H9 (cell line): Measurements from ENCODE around the gene DNAJC1. TPM values are rescaled to one million over a fixed set of nuclear protein-coding genes. Genes with fewer than 3 reads are reported as not detected.

Experiments
- DNase-seq: peaks from one replicate; pipeline ENCODE4 v3.0.0-alpha.2; 2017
- H2AFZ ChIP-seq: one replicate; pipeline ENCODE4 v1.6.1; 2013; ENCODE audit warnings: mild to moderate bottlenecking, low read length, control low read depth, moderate library complexity
- H2AK5ac ChIP-seq: 2 replicates; pipeline ENCODE4 v1.6.1; 2013; ENCODE audit warnings: low read length, control low read depth, mixed read lengths; ENCODE audit not compliant: insufficient read length
- H2BK120ac ChIP-seq: one replicate; pipeline ENCODE4 v1.6.1; 2013; ENCODE audit warnings: low read depth, mild to moderate bottlenecking, low read length, control low read depth, inconsistent platforms; ENCODE audit not compliant: poor library complexity, severe bottlenecking
- H2BK12ac ChIP-seq: 2 replicates; pipeline ENCODE4 v1.6.1; 2013; ENCODE audit warnings: low read length, control low read depth, mixed read lengths, low read depth; ENCODE audit not compliant: insufficient read length
- H2BK15ac ChIP-seq: 2 replicates; pipeline ENCODE4 v1.6.1; 2013; ENCODE audit warnings: low read depth, low read length, control low read depth
- H2BK20ac ChIP-seq: one replicate; pipeline ENCODE4 v1.6.1; 2013; ENCODE audit warnings: low read depth, mild to moderate bottlenecking, low read length, control low read depth, inconsistent platforms; ENCODE audit not compliant: poor library complexity, severe bottlenecking
- H2BK5ac ChIP-seq: 2 replicates; pipeline ENCODE4 v1.6.1; 2013; ENCODE audit warnings: low read length, control low read depth, mixed read lengths; ENCODE audit not compliant: insufficient read length
- H3K14ac ChIP-seq: 2 replicates; pipeline ENCODE4 v1.6.1; 2013; ENCODE audit warnings: low read length, control low read depth; ENCODE audit not compliant: insufficient read depth
- H3K18ac ChIP-seq: 2 replicates; pipeline ENCODE4 v1.6.1; 2013; ENCODE audit warnings: low read depth, mild to moderate bottlenecking, mixed read lengths, low read length, control low read depth; ENCODE audit not compliant: insufficient read length
- H3K23ac ChIP-seq: 2 replicates; pipeline ENCODE4 v1.6.1; 2013; ENCODE audit warnings: low read length, control low read depth, mixed read lengths, low read depth; ENCODE audit not compliant: insufficient read length
- H3K23me2 ChIP-seq: 2 replicates; pipeline ENCODE4 v1.6.1; 2013; ENCODE audit warnings: low read depth, mild to moderate bottlenecking, mixed read lengths, low read length, control low read depth; ENCODE audit not compliant: insufficient read length, poor library complexity, severe bottlenecking
- H3K27ac ChIP-seq: 2 replicates; pipeline ENCODE4 v1.5.1; 2013; ENCODE audit warnings: low read length, control low read depth, mixed read lengths, low read depth; ENCODE audit not compliant: insufficient read length
- H3K27me3 ChIP-seq: 2 replicates; pipeline ENCODE4 v1.6.1; 2013; ENCODE audit warnings: low read length, control low read depth, inconsistent platforms; ENCODE audit not compliant: insufficient read depth
- H3K4ac ChIP-seq: 2 replicates; pipeline ENCODE4 v1.6.1; 2013; ENCODE audit warnings: low read depth, mild to moderate bottlenecking, control low read depth, inconsistent platforms, low read length, moderate library complexity
- H3K4me1 ChIP-seq: 2 replicates; pipeline ENCODE4 v1.6.1; 2013; ENCODE audit warnings: low read length, control low read depth, inconsistent platforms; ENCODE audit not compliant: insufficient read depth
- H3K4me2 ChIP-seq: 2 replicates; pipeline ENCODE4 v1.6.1; 2013; ENCODE audit warnings: low read length, control low read depth, mixed read lengths; ENCODE audit not compliant: insufficient read length, insufficient read depth
- H3K56ac ChIP-seq: 2 replicates; pipeline ENCODE4 v1.6.1; 2013; ENCODE audit warnings: low read depth, mild to moderate bottlenecking, mixed read lengths, low read length, control low read depth; ENCODE audit not compliant: insufficient read length
- H3K79me1 ChIP-seq: 2 replicates; pipeline ENCODE4 v1.6.1; 2013; ENCODE audit warnings: low read depth, mild to moderate bottlenecking, moderate library complexity, low read length, control low read depth, inconsistent platforms; ENCODE audit not compliant: insufficient read depth, poor library complexity, severe bottlenecking
- H3K79me2 ChIP-seq: 2 replicates; pipeline ENCODE4 v1.6.1; 2013; ENCODE audit warnings: low read length, control low read depth, inconsistent platforms; ENCODE audit not compliant: insufficient read depth
- H3K9ac ChIP-seq: 2 replicates; pipeline ENCODE4 v1.6.1; 2013; ENCODE audit warnings: low read length, control low read depth, mixed read lengths; ENCODE audit not compliant: insufficient read length; ENCODE audit errors: extremely low read depth
- H3K9me3 ChIP-seq: one replicate; pipeline ENCODE4 v1.6.1; 2013; ENCODE audit warnings: low read depth, low read length, inconsistent platforms; ENCODE audit not compliant: control insufficient read depth
- H3T11ph ChIP-seq: one replicate; pipeline ENCODE4 v1.6.1; 2013; ENCODE audit warnings: mild to moderate bottlenecking, low read length, control low read depth, inconsistent platforms
- H4K20me1 ChIP-seq: one replicate; pipeline ENCODE4 v1.6.1; 2013; ENCODE audit not compliant: control insufficient read depth, insufficient read length, insufficient read depth
- H4K5ac ChIP-seq: 2 replicates; pipeline ENCODE4 v1.6.1; 2013; ENCODE audit warnings: low read depth, mild to moderate bottlenecking, mixed read lengths, low read length, control low read depth; ENCODE audit not compliant: insufficient read length
- H4K8ac ChIP-seq: replicated peaks from 2 replicates; pipeline ENCODE4 v1.6.1; 2013; ENCODE audit warnings: low read length, control low read depth, mixed read lengths, low read depth; ENCODE audit not compliant: insufficient read length
- H4K91ac ChIP-seq: 2 replicates; pipeline ENCODE4 v1.6.1; 2013; ENCODE audit warnings: low read depth, mild to moderate bottlenecking, moderate library complexity, mixed read lengths, low read length, control low read depth; ENCODE audit not compliant: insufficient read length
- H3K27ac Mint-ChIP-seq, 3 experiments: 2 replicates in 2 of 3; 3 replicates in 1 of 3; pipeline ENCODE4 v1.8.0; 2020 to 2021; ENCODE audit warnings: mixed read lengths in 3 of 3, mild to moderate bottlenecking in 1 of 3, moderate library complexity in 1 of 3
- H3K27me3 Mint-ChIP-seq: 2 replicates; pipeline ENCODE4 v1.8.0; 2021; ENCODE audit warnings: low read depth, mild to moderate bottlenecking, moderate library complexity, mixed read lengths
- H3K36me3 Mint-ChIP-seq, 3 experiments: 2 replicates in 2 of 3; 3 replicates in 1 of 3; pipeline ENCODE4 v1.8.0; 2020 to 2021; ENCODE audit warnings: low read depth in 3 of 3, mixed read lengths in 3 of 3; ENCODE audit not compliant: insufficient read depth in 1 of 3
- H3K4me1 Mint-ChIP-seq, 2 experiments: 2 replicates each; pipeline ENCODE4 v1.8.0; 2020; ENCODE audit warnings: mixed read lengths in 2 of 2
- H3K4me3 Mint-ChIP-seq, 2 experiments: 2 replicates in 1 of 2; 3 replicates in 1 of 2; pipeline ENCODE4 v1.8.0; 2020 to 2021; ENCODE audit warnings: mild to moderate bottlenecking in 2 of 2, mixed read lengths in 2 of 2, moderate library complexity in 1 of 2
- H3K9me3 Mint-ChIP-seq, 2 experiments: 2 replicates in 1 of 2; 3 replicates in 1 of 2; pipeline ENCODE4 v1.8.0; 2020; ENCODE audit warnings: mild to moderate bottlenecking in 2 of 2, mixed read lengths in 2 of 2, moderate library complexity in 1 of 2
- CTCF ChIP-seq: fragments of 200-600 bp; sonication (generic); conservative IDR thresholded peaks from 3 replicates; pipeline ENCODE4 v1.8.0; 2021; ENCODE audit warnings: antibody characterized with exemption, mild to moderate bottlenecking
- WGBS: extraction: QIAGEN DNeasy Blood & Tissue Kit; methylation state at CpG from one replicate; pipeline ENCODE4 v1.1.7; 2013; ENCODE audit warnings: missing lambda C conversion rate, low lambda C conversion rate, mixed read lengths; ENCODE audit not compliant: insufficient read length; ENCODE audit errors: extremely low coverage; 5-methylcytosine and 5-hydroxymethylcytosine counted together
- total RNA-seq: library from RNA; stranded (reverse); gene quantifications from 2 replicates; pipeline ENCODE4 v1.2.1, GENCODE V29; 2021

The DNAJC1 gene
- total RNA-seq, 1 experiment from 2014 or later, result 11.2 TPM

DNA sequence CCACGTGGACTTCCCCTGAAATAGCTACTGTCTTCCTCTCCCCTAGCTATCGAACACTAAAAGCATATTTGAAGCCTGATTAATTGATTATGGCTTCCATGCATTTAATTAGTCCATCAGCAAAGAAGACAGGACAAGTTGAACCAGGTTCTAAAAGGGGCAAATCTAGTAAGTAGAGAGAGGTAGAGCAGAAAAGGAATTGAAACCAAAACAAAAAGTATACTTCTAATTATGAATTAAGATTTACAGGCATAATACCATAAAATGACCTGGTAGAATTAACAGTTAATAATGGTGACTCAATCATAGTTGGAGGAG, 393 bp upstream of the DNAJC1 start:
- H3K36me3 Mint-ChIP-seq, result peaks cover 0 to 6% (median 0%) of the 10 kb centered on the region in 3 experiments; a peak in 2 of 7 replicates

More for the DNA sequence above, 393 bp upstream of the DNAJC1 start:
- peak overlapping the region; percentile 85 for H2AFZ ChIP-seq
- H4K20me1 ChIP-seq, result no peaks in the 10 kb centered on the region
- no peak overlapping the region for H3K27ac ChIP-seq
- no peak overlapping the region for H3K56ac ChIP-seq
- no peak overlapping the region for H4K8ac ChIP-seq
- no peak overlapping the region for H2BK15ac ChIP-seq
- no peak overlapping the region for H3K9ac ChIP-seq
- H2BK20ac ChIP-seq, result no peak overlapping the region
- Mint-ChIP-seq H3K9me3 (peaks cover 4 to 9% of the 10 kb centered on the region in 2 experiments), H3K4me3 (peak overlapping the region; percentile 67 to 68), H3K4me1 (peaks cover 21 to 23% of the 10 kb centered on the region in 2 experiments), H3K27ac (no peak overlapping the region), H3K27me3 (peaks cover 15% of the 10 kb centered on the region)
- no peaks in the 10 kb centered on the region for H3K27me3 ChIP-seq
- H3K18ac ChIP-seq, result no peak overlapping the region
- no peak overlapping the region for H3K23ac ChIP-seq
- H3K9me3 ChIP-seq, result no peaks in the 10 kb centered on the region
- DNase-seq, result no peak
- peak overlapping the region; percentile 91 for H3K4me2 ChIP-seq
- WGBS, result no CpG with 5 or more reads among the region's 2 CpGs
- H4K91ac ChIP-seq, result no peak overlapping the region
- no peak overlapping the region for H3K4ac ChIP-seq
- H2BK120ac ChIP-seq, result no peak overlapping the region
- no peak for TF ChIP-seq CTCF
- H3T11ph ChIP-seq, result no peak overlapping the region
- H3K23me2 ChIP-seq, result peaks cover 10% of the 10 kb centered on the region
- H2BK12ac ChIP-seq, result no peak overlapping the region
- no peak overlapping the region for H2AK5ac ChIP-seq
- no peak overlapping the region for H2BK5ac ChIP-seq
- H3K79me2 ChIP-seq, result no peaks in the 10 kb centered on the region
- no peak overlapping the region for H4K5ac ChIP-seq
- no peak overlapping the region for H3K14ac ChIP-seq
- H3K79me1 ChIP-seq, result no peaks in the 10 kb centered on the region
- 0 out of 2 replicates have a peak, but pooled peaks cover 2% of the 10 kb centered on the region for H3K4me1 ChIP-seq
